ENCODE measurements around the gene BMP10.

The BMP10 gene

GRCh38 chr2:68854476-68854875 lies 16.7 kb downstream of the BMP10 start:
- no peaks in the 10 kb centered on the region for H3K9me3 ChIP-seq (ENCODE audit: insufficient read depth, low read depth, low read length)
- H3F3A ChIP-seq (ENCODE audit: low read depth): no peaks in the 10 kb centered on the region
- no peaks in the 10 kb centered on the region for H3K9me2 ChIP-seq (replicated peaks; ENCODE audit: low read depth, low read length)
- no peak overlapping the region for H3K4me2 ChIP-seq (ENCODE audit: low read depth, low read length, poor library complexity, severe bottlenecking)
- H2AFZ ChIP-seq (ENCODE audit: low read length): no peak overlapping the region
- peaks cover 20% of the 10 kb centered on the region for H3K4me1 ChIP-seq (ENCODE audit: insufficient read depth, low read length, poor library complexity, severe bottlenecking)
- TF ChIP-seq EZH2phosphoT487 (IDR thresholded peaks at IDR 0.05; ENCODE audit: borderline replicate concordance): no peak
- no peak for TF ChIP-seq CTCF (conservative IDR thresholded peaks at IDR 0.05; ENCODE audit: low read length)
- no peaks in the 10 kb centered on the region for H3K27me3 ChIP-seq (ENCODE audit: insufficient read depth, low read length, poor library complexity, severe bottlenecking)
- no peaks in the 10 kb centered on the region for H3K79me2 ChIP-seq (ENCODE audit: insufficient read depth, low read length)
- no peak overlapping the region for H3K9ac ChIP-seq (ENCODE audit: low read depth, low read length, poor library complexity, severe bottlenecking)
- no peaks in the 10 kb centered on the region for H4K20me1 ChIP-seq (ENCODE audit: insufficient read depth, low read length, poor library complexity, severe bottlenecking)
- no peak overlapping the region for H3K4me3 ChIP-seq (ENCODE audit: low read length, poor library complexity, severe bottlenecking)
- H3K36me3 ChIP-seq (ENCODE audit: insufficient read depth, low read length): no peaks in the 10 kb centered on the region

GRCh38 chr2:68853915-68854314 lies 17.3 kb downstream of the BMP10 start:
- Histone ChIP-seq H3K36me3 (ENCODE audit: insufficient read depth, low read length) (no peaks in the 10 kb centered on the region), H2AFZ (ENCODE audit: low read length) (no peak overlapping the region), H3K27me3 (ENCODE audit: insufficient read depth, low read length, poor library complexity, severe bottlenecking) (no peaks in the 10 kb centered on the region), H3K4me2 (ENCODE audit: low read depth, low read length, poor library complexity, severe bottlenecking) (no peak overlapping the region), H3K4me1 (ENCODE audit: insufficient read depth, low read length, poor library complexity, severe bottlenecking) (peaks cover 17% of the 10 kb centered on the region), H3K9me3 (ENCODE audit: insufficient read depth, low read depth, low read length) (no peaks in the 10 kb centered on the region), H3K79me2 (ENCODE audit: insufficient read depth, low read length) (no peaks in the 10 kb centered on the region), H3K9me2 (replicated peaks; ENCODE audit: low read depth, low read length) (no peaks in the 10 kb centered on the region), H3K9ac (ENCODE audit: low read depth, low read length, poor library complexity, severe bottlenecking) (no peak overlapping the region), H3K4me3 (ENCODE audit: low read length, poor library complexity, severe bottlenecking) (no peak overlapping the region), H3F3A (ENCODE audit: low read depth) (no peaks in the 10 kb centered on the region), H4K20me1 (ENCODE audit: insufficient read depth, low read length, poor library complexity, severe bottlenecking) (no peaks in the 10 kb centered on the region)
- TF ChIP-seq EZH2phosphoT487 (IDR thresholded peaks at IDR 0.05; ENCODE audit: borderline replicate concordance) (no peak), CTCF (conservative IDR thresholded peaks at IDR 0.05; ENCODE audit: low read length) (no peak)

GRCh38 chr2:68853035-68853434 lies 18.2 kb downstream of the BMP10 start:
- no peaks in the 10 kb centered on the region for H3K9me2 ChIP-seq (replicated peaks; ENCODE audit: low read depth, low read length)

More at GRCh38 chr2:68853035-68853434, 18.2 kb downstream of the BMP10 start:
- no peak for TF ChIP-seq CTCF (conservative IDR thresholded peaks at IDR 0.05; ENCODE audit: low read length)
- no peak for TF ChIP-seq EZH2phosphoT487 (IDR thresholded peaks at IDR 0.05; ENCODE audit: borderline replicate concordance)
- Histone ChIP-seq H3K36me3 (ENCODE audit: insufficient read depth, low read length) (no peaks in the 10 kb centered on the region), H3K4me3 (ENCODE audit: low read length, poor library complexity, severe bottlenecking) (no peak overlapping the region), H3K79me2 (ENCODE audit: insufficient read depth, low read length) (no peaks in the 10 kb centered on the region), H3K9ac (ENCODE audit: low read depth, low read length, poor library complexity, severe bottlenecking) (no peak overlapping the region), H3K27me3 (ENCODE audit: insufficient read depth, low read length, poor library complexity, severe bottlenecking) (no peaks in the 10 kb centered on the region), H3K9me3 (ENCODE audit: insufficient read depth, low read depth, low read length) (no peaks in the 10 kb centered on the region), H4K20me1 (ENCODE audit: insufficient read depth, low read length, poor library complexity, severe bottlenecking) (no peaks in the 10 kb centered on the region), H3K4me1 (ENCODE audit: insufficient read depth, low read length, poor library complexity, severe bottlenecking) (peaks cover 11% of the 10 kb centered on the region), H3F3A (ENCODE audit: low read depth) (no peaks in the 10 kb centered on the region), H2AFZ (ENCODE audit: low read length) (no peak overlapping the region), H3K4me2 (ENCODE audit: low read depth, low read length, poor library complexity, severe bottlenecking) (no peak overlapping the region)
